Measurements from ENCODE around the gene RAB1A. TPM values are rescaled to one million over a fixed set of nuclear protein-coding genes. Genes with fewer than 3 reads are reported as not detected.

The RAB1A gene
- total RNA-seq, 1 experiment from 2014 or later = 207 TPM

GRCh38 chr2:65161551-65162100 lies 31.7 kb upstream of the RAB1A start:
- H3K36me3 Mint-ChIP-seq (ENCODE audit: insufficient read depth, unreplicated experiment) = no peaks in the 10 kb centered on the region
- ChIA-PET POLR2A (no interaction called here), CTCF (no interaction called here)
- H3K4me1 Mint-ChIP-seq (ENCODE audit: low read depth, unreplicated experiment) = peaks cover 12% of the 10 kb centered on the region
- Histone ChIP-seq H3K4me1 (peaks cover 7% of the 10 kb centered on the region; the same call in 1 of the 2 replicates), H3K27me3 (replicated peaks; ENCODE audit: control insufficient read depth, insufficient read depth, low read length) (no peaks in the 10 kb centered on the region), H3K9me3 (no peaks in the 10 kb centered on the region), H3K36me3 (ENCODE audit: control insufficient read depth, insufficient read depth, low read length) (no peaks in the 10 kb centered on the region), H3K4me3 (ENCODE audit: low read depth, low read length) (no peak overlapping the region)
- intact Hi-C loops (cut with micrococcal nuclease; ENCODE audit: unreplicated experiment) = no loop called here
- no peak for DNase-seq
- H3K27me3 Mint-ChIP-seq (ENCODE audit: insufficient read depth, unreplicated experiment) = no peaks in the 10 kb centered on the region
- no peak overlapping the region for H3K27ac Mint-ChIP-seq (ENCODE audit: unreplicated experiment)
- TF ChIP-seq, protein P1, sequence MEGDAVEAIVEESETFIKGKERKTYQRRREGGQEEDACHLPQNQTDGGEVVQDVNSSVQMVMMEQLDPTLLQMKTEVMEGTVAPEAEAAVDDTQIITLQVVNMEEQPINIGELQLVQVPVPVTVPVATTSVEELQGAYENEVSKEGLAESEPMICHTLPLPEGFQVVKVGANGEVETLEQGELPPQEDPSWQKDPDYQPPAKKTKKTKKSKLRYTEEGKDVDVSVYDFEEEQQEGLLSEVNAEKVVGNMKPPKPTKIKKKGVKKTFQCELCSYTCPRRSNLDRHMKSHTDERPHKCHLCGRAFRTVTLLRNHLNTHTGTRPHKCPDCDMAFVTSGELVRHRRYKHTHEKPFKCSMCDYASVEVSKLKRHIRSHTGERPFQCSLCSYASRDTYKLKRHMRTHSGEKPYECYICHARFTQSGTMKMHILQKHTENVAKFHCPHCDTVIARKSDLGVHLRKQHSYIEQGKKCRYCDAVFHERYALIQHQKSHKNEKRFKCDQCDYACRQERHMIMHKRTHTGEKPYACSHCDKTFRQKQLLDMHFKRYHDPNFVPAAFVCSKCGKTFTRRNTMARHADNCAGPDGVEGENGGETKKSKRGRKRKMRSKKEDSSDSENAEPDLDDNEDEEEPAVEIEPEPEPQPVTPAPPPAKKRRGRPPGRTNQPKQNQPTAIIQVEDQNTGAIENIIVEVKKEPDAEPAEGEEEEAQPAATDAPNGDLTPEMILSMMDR (IDR thresholded peaks at IDR 0.05; ENCODE audit: insufficient read depth in 1 of 2, low read depth in 1 of 2, low read length in 1 of 2, severe bottlenecking in 1 of 2, unreplicated experiment in 1 of 2) = no peak
- no peak overlapping the region for H3K4me3 Mint-ChIP-seq (ENCODE audit: unreplicated experiment)
- H3K9me3 Mint-ChIP-seq (ENCODE audit: unreplicated experiment) = no peaks in the 10 kb centered on the region
- BruUV-seq (replicated peaks) = no TSS peak

DNA sequence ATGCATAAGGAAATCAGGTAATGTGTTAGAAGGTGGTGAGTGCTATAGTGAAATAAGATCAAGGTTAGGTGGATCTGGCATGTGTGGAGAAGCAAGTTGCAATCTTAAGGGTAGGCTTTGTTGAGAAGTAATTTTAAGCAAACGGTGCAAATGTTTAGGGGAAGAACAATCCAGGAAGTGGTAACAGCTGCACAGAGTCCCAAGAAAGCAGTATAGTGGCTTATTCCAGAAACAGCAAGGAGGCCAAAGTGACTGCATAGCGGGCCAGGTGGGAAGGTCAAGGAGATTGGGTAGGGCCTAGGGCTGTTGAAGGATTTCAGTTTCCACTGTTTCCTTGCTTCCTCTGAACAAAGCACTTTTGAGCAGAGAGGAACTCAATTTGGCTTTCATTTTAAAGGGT lies 30.0 kb upstream of the RAB1A start:
- ChIA-PET POLR2A (no interaction called here), CTCF (interaction anchor here (0.6 to 0.9 kb wide), 2 partner anchors 26 to 30 kb away, joined by 3 read pairs; partner anchors contain the start of gene RAB1A)
- H3K27ac Mint-ChIP-seq (ENCODE audit: unreplicated experiment) = no peak overlapping the region
- H3K4me3 Mint-ChIP-seq (ENCODE audit: unreplicated experiment) = no peak overlapping the region
- H3K4me1 Mint-ChIP-seq (ENCODE audit: low read depth, unreplicated experiment) = peaks cover 20% of the 10 kb centered on the region
- intact Hi-C loops (cut with micrococcal nuclease; ENCODE audit: unreplicated experiment) = no loop called here
- peaks cover 16% of the 10 kb centered on the region for H3K4me1 ChIP-seq
- no peaks in the 10 kb centered on the region for H3K36me3 Mint-ChIP-seq (ENCODE audit: insufficient read depth, unreplicated experiment)
- TF ChIP-seq, protein P1 (IDR thresholded peaks at IDR 0.05; ENCODE audit: insufficient read depth in 1 of 2, low read depth in 1 of 2, low read length in 1 of 2, severe bottlenecking in 1 of 2, unreplicated experiment in 1 of 2) = no peak
- H3K9me3 ChIP-seq = no peaks in the 10 kb centered on the region
- peak in 1 of 2 experiments; percentile 1 for DNase-seq
- no peaks in the 10 kb centered on the region for H3K27me3 Mint-ChIP-seq (ENCODE audit: insufficient read depth, unreplicated experiment)
- BruUV-seq (replicated peaks) = no TSS peak
- no peak overlapping the region for H3K4me3 ChIP-seq (ENCODE audit: low read depth, low read length)
- no peaks in the 10 kb centered on the region for H3K36me3 ChIP-seq (ENCODE audit: control insufficient read depth, insufficient read depth, low read length)
- H3K9me3 Mint-ChIP-seq (ENCODE audit: unreplicated experiment) = no peaks in the 10 kb centered on the region
- H3K27me3 ChIP-seq (replicated peaks; ENCODE audit: control insufficient read depth, insufficient read depth, low read length) = no peaks in the 10 kb centered on the region

- ChIA-PET POLR2A (no interaction called here), CTCF (interaction anchor here (0.9 kb wide), 1 partner anchor 30 kb away, joined by 3 read pairs; the partner anchor contains the start of gene RAB1A)
- no TSS peak for BruUV-seq (replicated peaks)
- H3K36me3 ChIP-seq (ENCODE audit: control insufficient read depth, insufficient read depth, low read length) = no peaks in the 10 kb centered on the region
- no peaks in the 10 kb centered on the region for H3K27me3 ChIP-seq (replicated peaks; ENCODE audit: control insufficient read depth, insufficient read depth, low read length)
- peak in 1 of 2 experiments; percentile 11 for DNase-seq
- intact Hi-C loops (cut with micrococcal nuclease; ENCODE audit: unreplicated experiment) = no loop called here
- TF ChIP-seq, protein P1 (IDR thresholded peaks at IDR 0.05; ENCODE audit: insufficient read depth in 1 of 2, low read depth in 1 of 2, low read length in 1 of 2, severe bottlenecking in 1 of 2, unreplicated experiment in 1 of 2) = no peak
- H3K4me3 Mint-ChIP-seq (ENCODE audit: unreplicated experiment) = no peak overlapping the region
- H3K9me3 Mint-ChIP-seq (ENCODE audit: unreplicated experiment) = no peaks in the 10 kb centered on the region
- H3K4me3 ChIP-seq (ENCODE audit: low read depth, low read length) = no peak overlapping the region
- peaks cover 16% of the 10 kb centered on the region for H3K4me1 ChIP-seq
- H3K36me3 Mint-ChIP-seq (ENCODE audit: insufficient read depth, unreplicated experiment) = no peaks in the 10 kb centered on the region
- peaks cover 20% of the 10 kb centered on the region for H3K4me1 Mint-ChIP-seq (ENCODE audit: low read depth, unreplicated experiment)
- H3K27ac Mint-ChIP-seq (ENCODE audit: unreplicated experiment) = no peak overlapping the region
- H3K9me3 ChIP-seq = no peaks in the 10 kb centered on the region
- H3K27me3 Mint-ChIP-seq (ENCODE audit: insufficient read depth, unreplicated experiment) = no peaks in the 10 kb centered on the region
Observed at GRCh38 chr2:65159261-65159660, 29.4 kb upstream of the RAB1A start.

Data from Caco-2 (cell line).